GM12865 (cell line): ENCODE measurements around the gene ITSN2.

Source experiments
- DNase-seq: peaks from one replicate; pipeline ENCODE4 v3.0.0; 2010; ENCODE audit warnings: low read depth
- H3K4me3 ChIP-seq: 2 replicates; pipeline ENCODE4 v1.5.1; 2011; ENCODE audit warnings: mild to moderate bottlenecking, low read depth, low read length, control low read depth
- CTCF ChIP-seq: IDR thresholded peaks from 2 replicates; pipeline ENCODE4 v1.5.1; 2011; ENCODE audit warnings: low read length, control low read depth, low read depth, inconsistent platforms; ENCODE audit not compliant: insufficient read depth; ENCODE audit errors: missing control alignments

ITSN2 gene

GRCh38 chr2:24334245-24334633 lies 26.1 kb downstream of the ITSN2 start:
- no peak overlapping the region for H3K4me3 ChIP-seq
- DNase-seq, result no peak
- TF ChIP-seq CTCF, result no peak

- no peak for TF ChIP-seq CTCF
- no peak for DNase-seq
- H3K4me3 ChIP-seq, result no peak overlapping the region
These were observed 27.4 kb downstream of the ITSN2 start for GRCh38 chr2:24332791-24333540.

DNA sequence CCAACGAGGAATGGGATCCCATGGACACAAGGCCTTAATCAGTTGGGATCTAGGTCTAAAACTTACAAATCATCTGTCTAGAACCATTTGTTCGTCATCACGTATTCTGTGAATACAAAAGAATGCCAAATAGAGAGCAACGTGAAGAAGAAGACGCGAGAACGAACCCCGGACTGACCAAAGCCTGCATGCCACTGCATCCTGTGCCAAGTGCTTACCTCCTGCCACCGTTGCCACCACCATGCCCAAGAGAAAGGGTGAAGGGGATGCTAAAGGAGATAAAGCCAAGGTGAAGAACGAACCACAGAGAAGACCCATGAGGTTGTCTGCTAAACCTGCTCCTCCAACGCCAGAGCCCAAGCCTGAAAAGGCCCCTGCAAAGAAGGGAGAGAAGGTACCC lies 30.2 kb downstream of the ITSN2 start:
- peak overlapping the region; percentile 36 for H3K4me3 ChIP-seq
- TF ChIP-seq CTCF, result no peak
- DNase-seq, result peak; percentile 36

DNA sequence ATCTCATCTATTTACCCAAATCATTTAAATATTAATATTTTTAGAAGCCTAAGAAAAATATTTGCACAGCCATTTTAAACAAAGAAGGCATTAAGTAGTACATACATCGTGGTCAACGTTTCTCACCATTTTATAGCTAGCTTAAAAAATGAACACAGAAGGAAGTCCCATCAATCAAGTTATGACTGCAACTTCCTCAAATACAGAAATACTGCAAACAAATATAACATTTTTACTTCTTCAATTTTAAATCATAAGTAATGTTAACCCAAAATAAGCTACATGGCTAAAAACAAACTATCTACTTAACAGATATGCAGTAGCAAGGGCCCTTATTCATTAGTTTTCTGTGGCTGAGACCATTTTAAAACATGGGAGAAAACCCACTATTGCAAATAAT lies 30.6 kb downstream of the ITSN2 start:
- no peak for TF ChIP-seq CTCF
- DNase-seq, result peak; percentile 59
- peak overlapping the region; percentile 36 for H3K4me3 ChIP-seq

DNA sequence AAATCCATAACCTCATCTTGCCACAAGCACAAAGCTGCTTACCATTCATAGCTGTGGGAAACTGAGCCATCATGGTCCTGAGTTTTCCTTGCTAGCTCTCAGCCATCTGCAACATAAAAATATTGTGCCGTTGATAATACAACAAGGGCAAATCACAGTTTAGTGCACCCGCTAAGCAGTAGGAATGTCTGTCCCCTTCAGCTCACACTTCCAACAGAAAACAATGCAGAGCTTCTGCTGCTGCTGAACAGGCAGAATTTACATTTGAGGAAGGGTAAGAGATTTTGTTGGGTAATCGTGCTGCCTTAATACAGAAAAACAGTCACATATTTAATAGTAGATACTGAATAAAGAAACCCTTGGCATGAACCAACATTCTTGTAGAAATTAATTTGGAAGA lies 32.3 kb downstream of the ITSN2 start:
- TF ChIP-seq CTCF, result no peak
- DNase-seq, result no peak
- no peak overlapping the region for H3K4me3 ChIP-seq

DNA sequence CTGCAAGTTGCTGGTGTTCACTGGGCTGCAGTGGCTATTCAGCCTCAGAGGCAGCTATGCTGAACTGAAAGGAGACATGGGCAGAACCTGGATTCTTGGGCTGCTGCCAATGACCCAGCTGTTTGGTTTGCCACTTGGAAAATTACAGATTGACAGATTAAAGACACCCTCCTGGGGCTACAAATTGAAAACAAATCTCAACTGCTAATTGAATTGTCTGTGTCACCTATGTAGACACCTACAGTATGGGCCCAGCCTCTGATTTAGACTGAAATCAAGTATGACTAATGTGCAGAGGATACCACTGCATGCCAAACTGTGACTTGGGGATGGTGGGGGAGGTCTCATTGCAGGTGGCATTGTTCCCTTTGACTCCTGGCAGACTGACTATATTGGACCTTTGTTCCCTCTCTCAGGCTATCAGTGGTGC lies 42.8 kb downstream of the ITSN2 start:
- TF ChIP-seq CTCF, result no peak
- H3K4me3 ChIP-seq, result no peak overlapping the region
- no peak for DNase-seq

- H3K4me3 ChIP-seq, result no peak overlapping the region
- peak; percentile 79 for DNase-seq
- no peak for TF ChIP-seq CTCF
These were observed 44.7 kb downstream of the ITSN2 start for GRCh38 chr2:24315669-24316068.
